HEK293 (cell line): Measurements from ENCODE around the gene PPP1R11.

Experiments used
- GFI1B ChIP-seq: fragments of 450-650 bp; formaldehyde crosslinking; IDR thresholded peaks from 2 replicates; pipeline ENCODE4 v1.5.1; 2016; ENCODE audit warnings: missing biosample characterization, missing genetic modification characterization
- HIC1 ChIP-seq: fragments of 450-650 bp; formaldehyde crosslinking; IDR thresholded peaks from 2 replicates; pipeline ENCODE4 v1.5.1; 2016; ENCODE audit warnings: missing biosample characterization, missing genetic modification characterization
- KLF10 ChIP-seq: fragments of 450-650 bp; IDR thresholded peaks from 2 replicates; pipeline ENCODE4 v1.5.1; 2018; ENCODE audit warnings: missing biosample characterization, mild to moderate bottlenecking, missing genetic modification characterization
- KLF16 ChIP-seq: fragments of 450-650 bp; formaldehyde crosslinking; IDR thresholded peaks from 2 replicates; pipeline ENCODE4 v1.5.1; 2017; ENCODE audit warnings: missing biosample characterization, missing genetic modification characterization
- PRDM1 ChIP-seq: fragments of 450-650 bp; formaldehyde crosslinking; IDR thresholded peaks from 2 replicates; pipeline ENCODE4; 2016; ENCODE audit warnings: missing biosample characterization, missing genetic modification characterization
- SP2 ChIP-seq: fragments of 450-650 bp; formaldehyde crosslinking; IDR thresholded peaks from 2 replicates; pipeline ENCODE4 v1.5.1; 2016; ENCODE audit warnings: missing biosample characterization, missing genetic modification characterization
- ZBTB26 ChIP-seq: fragments of 450-650 bp; formaldehyde crosslinking; optimal IDR thresholded peaks from 2 replicates; pipeline ENCODE3; 2016; ENCODE audit warnings: missing biosample characterization, mild to moderate bottlenecking, missing genetic modification characterization
- ZNF140 ChIP-seq: fragments of 450-650 bp; formaldehyde crosslinking; IDR thresholded peaks from 2 replicates; pipeline ENCODE4 v1.5.1; 2016; ENCODE audit warnings: missing biosample characterization, missing genetic modification characterization
- ZNF157 ChIP-seq: fragments of 450-650 bp; formaldehyde crosslinking; IDR thresholded peaks from 2 replicates; pipeline ENCODE4 v1.5.1; 2016; ENCODE audit warnings: missing biosample characterization, missing genetic modification characterization
- ZNF274 ChIP-seq, 2 experiments: fragments of 200-500 bp in 1 of 2; fragments of 450-650 bp in 1 of 2; sonication (Bioruptor generic) in 1 of 2; formaldehyde crosslinking in 1 of 2; IDR thresholded peaks; 2 replicates each; pipeline versions ENCODE4 v1.5.1 to v1.6.1; 2014 to 2016; ENCODE audit warnings: borderline replicate concordance in 1 of 2, inconsistent platforms in 1 of 2, low read length in 1 of 2, missing biosample characterization in 1 of 2, missing genetic modification characterization in 1 of 2
- ZNF341 ChIP-seq: fragments of 450-650 bp; formaldehyde crosslinking; IDR thresholded peaks from 2 replicates; pipeline ENCODE4; 2016; ENCODE audit warnings: low read depth, missing biosample characterization, missing genetic modification characterization
- ZNF350 ChIP-seq: fragments of 450-650 bp; formaldehyde crosslinking; IDR thresholded peaks from 2 replicates; pipeline ENCODE4 v1.5.0; 2017; ENCODE audit warnings: missing biosample characterization, mild to moderate bottlenecking, missing genetic modification characterization
- ZNF449 ChIP-seq: fragments of 450-650 bp; formaldehyde crosslinking; IDR thresholded peaks from 2 replicates; pipeline ENCODE4 v1.5.1; 2017; ENCODE audit warnings: missing biosample characterization, mild to moderate bottlenecking, missing genetic modification characterization, moderate library complexity
- ZNF510 ChIP-seq: fragments of 450-650 bp; formaldehyde crosslinking; IDR thresholded peaks from 2 replicates; pipeline ENCODE4 v1.5.1; 2018; ENCODE audit warnings: mild to moderate bottlenecking, missing genetic modification characterization, missing biosample characterization; ENCODE audit not compliant: insufficient replicate concordance
- ZNF513 ChIP-seq: fragments of 450-650 bp; IDR thresholded peaks from 2 replicates; pipeline ENCODE4 v1.5.1; 2018; ENCODE audit warnings: missing biosample characterization, missing genetic modification characterization
- ZNF610 ChIP-seq: fragments of 450-650 bp; formaldehyde crosslinking; IDR thresholded peaks from 2 replicates; pipeline ENCODE4 v1.5.1; 2016; ENCODE audit warnings: missing biosample characterization, missing genetic modification characterization, borderline replicate concordance
- ZNF704 ChIP-seq: fragments of 450-650 bp; formaldehyde crosslinking; IDR thresholded peaks from 2 replicates; pipeline ENCODE4 v1.5.1; 2016; ENCODE audit warnings: missing biosample characterization, missing genetic modification characterization
- ZNF707 ChIP-seq: fragments of 450-650 bp; formaldehyde crosslinking; IDR thresholded peaks from 2 replicates; pipeline ENCODE4 v1.5.1; 2016; ENCODE audit warnings: missing biosample characterization, missing genetic modification characterization
- ZNF830 ChIP-seq: fragments of 450-650 bp; IDR thresholded peaks from 2 replicates; pipeline ENCODE4 v1.5.0; 2018; ENCODE audit warnings: missing biosample characterization, missing genetic modification characterization, low read depth, mild to moderate bottlenecking, moderate library complexity
- ZSCAN18 ChIP-seq: fragments of 450-650 bp; formaldehyde crosslinking; IDR thresholded peaks from 2 replicates; pipeline ENCODE4 v1.5.1; 2016; ENCODE audit warnings: missing biosample characterization, missing genetic modification characterization

Gene PPP1R11

GRCh38 chr6:30074331-30075093 is 7.5 kb downstream of the PPP1R11 start (continued):
- TF ChIP-seq ZNF274 (IDR thresholded peaks at IDR 0.05; ENCODE audit: low read length): no peak
- no peak for TF ChIP-seq ZNF274 (tag by site-specific recombination; IDR thresholded peaks at IDR 0.05; ENCODE audit: borderline replicate concordance)
- TF ChIP-seq HIC1: no peak
- TF ChIP-seq PRDM1: no peak
- no peak for TF ChIP-seq ZNF830 (tag by site-specific recombination)
- no peak for TF ChIP-seq ZNF707
- no peak for TF ChIP-seq ZNF510
- TF ChIP-seq GFI1B: no peak
- TF ChIP-seq ZBTB26: no peak
- no peak for TF ChIP-seq KLF10 (tag by site-specific recombination)
- no peak for TF ChIP-seq ZNF157 (tag by site-specific recombination)
- TF ChIP-seq ZNF513 (tag by site-specific recombination): no peak
- TF ChIP-seq ZNF341 (tag by site-specific recombination): peak; percentile 92
- no peak for TF ChIP-seq KLF16
- TF ChIP-seq ZNF449 (tag by site-specific recombination): no peak
- no peak for TF ChIP-seq ZNF140 (tag by site-specific recombination)
- no peak; the same call in 1 of the 2 replicates for TF ChIP-seq ZNF610 (tag by site-specific recombination)
- no peak for TF ChIP-seq ZNF704 (tag by site-specific recombination)
- TF ChIP-seq ZNF350 (tag by site-specific recombination): no peak
- peak; percentile 29; the same call in 1 of the 2 replicates for TF ChIP-seq SP2
- no peak for TF ChIP-seq ZSCAN18 (tag by site-specific recombination)
